NCI-H1694 treated with DMSO at 0.1 percent for 48 hours (cell line): ENCODE measurements around the gene ZFR.
"Not testable (repeated sequence)": the region's sequence is repeated elsewhere in the genome, so short reads cannot be mapped to it uniquely, and the experiment has no call there.

Experiments
- DNase-seq: peaks from one replicate; lab custom pipeline; 2025; lab: John Stamatoyannopoulos, UW

Gene ZFR

GRCh38 chr5:32450952-32451351 is 6.4 kb upstream of the ZFR start:
- DNase-seq: no peak

DNA sequence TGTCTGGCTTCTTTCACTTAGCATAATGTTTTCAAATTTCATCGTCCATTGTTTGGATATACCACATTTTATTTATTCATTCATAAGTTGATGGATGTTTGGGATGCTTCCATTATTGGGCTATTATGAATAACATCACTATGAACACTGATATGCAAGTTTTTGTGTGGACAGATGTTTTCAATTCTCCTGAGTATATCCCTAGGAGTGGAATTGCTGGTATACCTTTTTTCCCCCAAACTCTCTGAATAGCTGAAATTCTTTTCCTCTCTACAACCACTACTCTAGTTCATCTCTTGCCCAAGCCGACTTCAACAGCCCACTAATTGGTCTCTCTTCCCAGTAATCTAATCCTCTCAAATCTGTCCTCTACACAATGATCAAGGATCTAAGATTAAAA is 4.7 kb upstream of the ZFR start:
- no peak for DNase-seq

GRCh38 chr5:32446630-32447029 is 2.1 kb upstream of the ZFR start:
- DNase-seq: no peak

DNA sequence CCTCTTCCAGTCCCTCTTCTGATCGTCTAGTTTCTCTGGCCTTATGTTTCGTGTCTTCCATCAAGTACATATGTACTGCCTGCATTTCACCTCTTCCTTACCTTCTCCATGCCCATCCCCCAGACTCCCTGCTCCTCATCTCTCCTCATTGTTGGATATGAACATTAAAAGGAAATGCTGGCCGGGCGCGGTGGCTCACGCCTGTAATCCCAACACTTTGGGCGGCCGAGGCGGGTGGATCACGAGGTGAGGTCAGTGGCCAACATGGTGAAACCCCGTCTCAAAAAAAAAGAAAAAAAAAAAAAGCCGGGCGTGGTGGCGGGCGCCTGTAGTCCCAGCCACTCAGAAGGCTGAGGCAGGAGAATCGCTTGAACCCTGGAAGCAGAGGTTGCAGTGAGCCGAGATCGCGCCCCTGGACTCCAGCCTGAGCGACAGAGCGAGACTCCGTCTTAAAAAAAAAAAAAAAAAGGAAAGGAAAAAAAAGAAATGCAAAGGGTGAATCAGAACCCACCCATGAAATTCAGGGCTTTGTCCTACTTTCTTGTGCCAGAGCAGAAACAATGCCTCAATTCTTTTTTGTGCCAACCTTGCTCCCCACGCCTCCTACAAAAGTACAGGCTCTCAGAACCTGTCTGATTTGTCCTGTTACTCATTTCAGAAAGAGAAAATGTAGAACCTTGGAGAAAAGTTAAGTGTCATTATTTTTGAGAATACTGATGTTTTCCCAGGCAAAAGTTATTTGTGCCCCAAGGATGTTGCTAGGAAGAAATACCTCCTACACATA is 1.5 kb upstream of the ZFR start:
- no peak for DNase-seq

DNA sequence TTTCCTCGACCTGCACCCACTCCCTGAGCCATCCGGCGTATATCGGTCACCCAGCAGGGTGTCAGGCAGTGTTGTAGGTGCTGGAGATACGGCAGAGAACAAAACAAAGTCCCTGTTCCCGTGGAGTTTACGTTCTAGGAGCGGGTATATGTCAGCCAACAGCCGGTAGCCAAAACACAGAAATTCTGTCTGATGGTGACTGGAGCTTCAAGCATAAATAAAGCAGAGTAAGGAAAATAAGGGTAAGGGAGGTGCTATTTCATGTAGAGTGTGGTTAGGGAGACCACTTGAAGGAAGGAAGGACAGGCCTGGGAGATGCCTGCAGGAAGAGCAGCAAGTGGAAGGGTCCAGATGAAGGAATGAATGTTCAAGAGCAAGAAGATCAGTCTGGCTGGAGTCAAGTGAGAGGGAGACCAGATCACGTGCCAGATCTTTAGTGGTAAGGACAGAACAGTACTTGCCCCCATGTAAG is 783 bp upstream of the ZFR start:
- no peak for DNase-seq

- no peak for DNase-seq
Observed at GRCh38 chr5:32443541-32444430, 754 bp downstream of the ZFR start.

- DNase-seq: no peak
Observed at GRCh38 chr5:32443145-32443540, 1.4 kb downstream of the ZFR start.

GRCh38 chr5:32439086-32439642 is 5.4 kb downstream of the ZFR start:
- no peak for DNase-seq

DNA sequence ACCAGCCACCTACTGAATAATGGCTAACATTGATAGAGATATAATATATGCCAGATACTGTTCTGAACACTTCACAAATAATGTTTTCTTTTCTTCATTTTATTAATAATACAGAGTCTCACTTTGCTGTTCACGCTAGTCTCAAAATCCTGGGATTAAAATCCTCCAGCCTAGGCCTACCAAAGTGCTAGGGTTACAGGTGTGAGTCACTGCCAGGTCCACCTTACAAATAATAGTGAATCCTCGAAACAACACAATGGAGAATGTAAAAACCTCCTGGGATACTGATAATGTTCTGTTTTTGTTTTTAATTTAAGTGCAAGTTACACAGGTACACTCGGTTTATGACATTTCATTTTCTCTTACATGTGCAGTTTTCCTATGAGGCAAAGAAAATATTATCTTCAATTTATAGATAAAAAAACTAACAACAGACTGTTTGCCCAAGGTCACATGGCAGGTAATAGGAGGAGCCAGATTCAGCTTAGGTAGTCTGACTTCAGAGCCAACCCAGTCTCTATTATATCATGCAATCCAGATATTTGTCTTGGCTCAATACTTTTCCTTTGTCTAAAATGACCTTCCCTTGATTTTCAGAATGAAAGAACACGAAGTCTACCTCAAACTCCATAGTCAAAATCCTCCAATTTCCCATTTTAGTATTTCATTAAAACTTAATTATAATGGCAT is 7.8 kb downstream of the ZFR start:
- no peak for DNase-seq

GRCh38 chr5:32435383-32435782 is 9.2 kb downstream of the ZFR start:
- DNase-seq: no peak

DNA sequence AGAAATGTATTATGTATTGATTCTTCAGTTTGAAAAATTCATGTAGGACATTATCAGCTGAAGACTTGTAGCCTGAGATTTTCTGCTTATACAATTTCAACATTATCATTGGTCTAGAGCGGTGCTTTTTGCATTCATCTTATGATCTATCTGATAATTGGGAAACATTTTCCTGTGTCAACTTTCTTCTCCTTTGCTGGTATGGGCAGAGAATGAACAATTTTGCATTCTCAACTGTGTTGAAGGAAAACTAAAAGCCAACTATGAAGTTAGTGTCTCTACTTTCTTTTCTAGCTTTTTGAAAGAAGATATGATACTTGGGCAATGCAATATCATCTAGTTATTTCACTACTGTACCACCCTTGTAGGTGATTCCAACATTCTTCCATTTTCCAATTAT is 10.3 kb downstream of the ZFR start:
- no peak for DNase-seq

DNA sequence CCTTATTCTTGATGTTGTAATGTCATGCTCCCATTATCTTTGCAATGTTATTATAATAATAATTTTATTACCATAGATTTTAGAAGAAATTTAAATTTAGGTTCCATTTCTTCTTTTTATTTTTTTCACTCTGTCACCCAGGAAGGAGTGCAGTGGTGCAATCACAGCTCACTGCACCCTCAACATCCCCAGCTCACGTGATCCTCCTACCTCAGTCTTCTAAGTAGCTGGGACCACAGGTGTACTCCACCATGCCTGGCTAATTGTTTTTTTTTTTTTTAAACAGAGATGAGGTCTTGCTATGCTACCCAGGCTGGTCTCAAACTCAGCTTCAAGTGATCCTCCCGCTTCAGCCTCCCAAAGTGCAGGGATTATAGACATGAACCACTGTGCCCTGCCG is 11.9 kb downstream of the ZFR start:
- no peak for DNase-seq

DNA sequence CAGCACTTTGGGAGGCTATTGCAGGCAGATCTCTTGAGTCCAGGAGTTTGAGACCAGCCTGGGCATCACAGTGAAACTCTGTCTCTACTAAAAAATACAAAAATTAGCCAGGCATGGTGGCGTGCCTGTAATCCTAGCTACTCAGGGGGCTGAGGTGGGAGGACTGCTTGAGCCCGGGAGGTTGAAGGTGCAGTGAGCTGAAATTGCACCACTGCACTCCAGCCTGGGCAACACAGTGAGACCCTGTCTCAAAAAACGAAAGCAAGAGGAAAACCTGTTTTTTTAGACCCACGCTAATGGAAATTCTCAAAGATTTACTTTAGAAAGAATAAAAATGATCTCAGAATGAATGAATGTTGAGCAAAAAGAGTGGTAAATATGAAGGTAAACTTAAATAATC is 13.7 kb downstream of the ZFR start:
- DNase-seq: not testable (repeated sequence)

DNA sequence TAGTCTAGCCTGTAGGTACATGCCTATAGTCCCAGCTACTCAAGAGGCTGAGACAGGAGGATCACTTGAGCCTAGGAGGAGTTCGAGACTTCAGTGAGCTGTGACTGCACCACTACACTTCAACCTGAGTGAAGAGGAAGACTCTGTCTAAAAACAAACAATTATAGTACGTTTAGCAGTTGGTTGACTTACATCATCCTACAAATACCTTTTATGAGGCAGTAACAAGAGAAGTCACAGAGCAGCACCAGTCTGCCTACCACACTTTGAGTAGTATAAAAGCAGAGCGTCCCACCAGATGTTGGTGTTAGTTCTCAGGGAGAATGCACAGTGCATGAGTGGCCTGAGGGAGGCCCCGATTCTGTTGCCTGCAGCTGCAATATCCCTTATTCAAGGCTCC is 16.1 kb downstream of the ZFR start:
- no peak for DNase-seq

GRCh38 chr5:32426440-32427151 is 17.9 kb downstream of the ZFR start:
- no peak for DNase-seq

DNA sequence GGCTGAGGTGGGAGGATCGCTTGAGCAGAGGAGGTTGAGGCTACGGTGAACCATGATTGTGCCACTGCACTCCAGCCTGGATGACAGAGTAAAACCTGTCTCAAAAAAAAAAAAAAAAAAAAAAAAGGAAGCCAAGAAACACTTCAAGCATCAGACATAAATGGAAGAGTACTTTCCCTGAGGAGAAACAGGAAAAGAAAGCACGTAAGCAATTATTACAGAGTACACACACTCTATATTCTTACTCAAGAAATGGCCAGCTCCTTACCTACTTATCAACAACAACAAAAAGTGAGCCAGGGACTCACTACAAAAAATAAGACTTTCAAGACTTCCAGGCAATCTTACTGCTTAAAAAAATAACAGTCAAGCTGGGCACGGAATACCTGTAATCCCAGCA is 21.8 kb downstream of the ZFR start:
- DNase-seq: no peak

DNA sequence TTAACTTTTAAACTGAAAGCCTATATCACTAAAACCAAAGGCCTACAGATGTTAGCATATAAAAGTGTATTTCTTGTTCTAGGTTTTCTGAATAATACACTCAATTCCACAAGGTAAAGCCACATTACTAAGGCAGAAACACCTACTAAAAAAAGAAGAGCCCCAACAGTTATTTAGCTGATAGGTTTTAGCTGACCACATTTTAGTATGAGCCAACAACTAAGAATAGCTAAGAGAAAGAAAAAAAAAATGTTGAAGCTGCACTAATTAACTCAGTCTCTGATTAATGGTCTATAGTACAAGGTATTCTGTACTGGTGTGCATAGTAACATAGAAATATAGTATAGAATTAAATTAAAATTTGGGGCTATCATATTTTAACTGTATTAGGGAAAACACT is 23.5 kb downstream of the ZFR start:
- no peak for DNase-seq

- no peak for DNase-seq
Observed at GRCh38 chr5:32420506-32420905, 24.0 kb downstream of the ZFR start.

DNA sequence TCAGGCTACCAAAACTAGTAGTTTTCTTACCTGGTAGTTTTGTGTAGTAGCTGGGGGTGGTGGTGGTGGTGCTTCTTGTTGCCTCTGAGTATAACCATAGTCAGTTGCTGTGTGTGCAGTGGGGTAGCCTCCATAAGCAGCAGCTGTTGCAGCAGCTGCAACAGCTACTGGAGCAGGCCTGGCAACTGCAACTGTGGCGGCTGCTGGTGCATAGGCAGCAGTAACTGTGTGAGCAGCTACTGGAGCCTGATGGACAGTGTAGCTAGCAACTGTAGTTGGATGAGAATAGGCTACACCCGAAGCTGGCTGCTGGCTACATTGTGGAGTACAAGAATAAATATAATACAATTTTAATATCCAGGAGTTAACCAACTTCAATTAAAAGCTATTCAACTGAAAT is 24.7 kb downstream of the ZFR start:
- DNase-seq: peak; percentile 55

DNA sequence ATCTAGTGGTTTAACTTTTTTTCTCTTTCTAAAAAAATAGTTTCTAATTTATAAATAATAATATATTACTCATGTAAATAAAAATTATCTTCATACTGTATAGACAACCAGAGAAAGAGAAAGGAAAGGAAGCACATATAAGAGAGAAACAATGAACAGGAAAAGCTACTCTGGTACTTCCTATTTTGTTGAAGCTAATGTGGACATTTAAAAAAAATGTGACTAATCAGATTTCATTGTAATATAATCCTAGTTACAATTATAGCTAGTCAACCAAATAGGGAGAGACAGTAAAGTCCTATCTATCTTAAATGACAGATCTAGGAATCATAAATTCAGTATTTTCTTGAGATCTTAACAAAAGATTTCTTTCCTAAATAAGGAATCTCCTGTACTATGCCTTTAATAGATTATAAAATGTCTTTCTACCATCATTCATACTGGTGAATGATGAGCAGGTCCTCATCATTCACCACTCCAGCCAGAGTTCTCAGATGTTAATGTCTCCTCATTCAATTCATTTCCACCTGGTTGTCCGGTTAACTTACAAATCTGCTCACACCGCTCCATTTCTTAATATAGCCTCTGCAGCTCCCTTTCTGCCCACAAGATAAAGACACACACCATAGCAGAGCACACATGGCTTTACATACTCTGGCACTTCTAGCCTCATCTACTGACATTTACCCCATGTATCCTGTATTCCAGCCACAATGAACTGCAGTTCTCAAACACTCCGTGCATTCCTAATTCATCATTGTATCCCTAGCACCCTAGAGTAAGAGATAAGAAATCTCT is 30.9 kb downstream of the ZFR start:
- DNase-seq: no peak

DNA sequence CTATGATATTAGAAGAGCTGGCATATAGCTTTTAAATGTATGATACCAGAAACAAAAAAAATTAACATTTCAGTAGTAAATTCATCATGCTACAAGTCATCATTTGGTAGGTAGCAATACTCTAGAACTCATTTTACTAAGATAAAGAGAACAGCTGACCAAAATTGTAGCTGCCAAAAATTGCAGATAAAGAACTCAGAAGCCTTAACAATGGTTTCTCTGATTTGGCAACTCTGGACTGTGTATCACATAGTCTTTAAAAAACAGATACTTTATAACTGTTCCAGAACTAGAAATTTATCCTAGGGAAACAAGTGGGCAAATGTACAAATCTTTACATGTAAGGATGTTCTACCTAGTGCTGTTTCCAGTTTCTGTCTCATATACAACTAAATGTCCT is 33.9 kb downstream of the ZFR start:
- DNase-seq: no peak
